Left lung (tissue), 10 donors: Measurements from ENCODE around the gene ABCC1. TPM values are rescaled to one million over a fixed set of nuclear protein-coding genes. Genes with fewer than 3 reads are reported as not detected.

Source experiments
- ATAC-seq: fragments of 200-7000 bp; cut with Tn5 transposase; one replicate; pipeline ENCODE4 v1.9.1; 2020; ENCODE audit warnings: moderate library complexity
- DNase-seq, 4 donors: peaks; one replicate each; pipeline ENCODE4 v3.0.0-alpha.2; 2013 to 2020
- H3K27ac ChIP-seq, 2 donors: fragments of 200-600 bp; sonication (generic) in 1 of 2; one replicate each; pipeline versions ENCODE4 v1.5.0 to v1.8.0; 2020 to 2021
- H3K27me3 ChIP-seq, 2 donors: fragments of 200-600 bp; sonication (generic) in 1 of 2; one replicate each; pipeline versions ENCODE4 v1.5.0 to v1.8.0; 2020 to 2021
- H3K36me3 ChIP-seq, 2 donors: fragments of 200-600 bp; sonication (generic) in 1 of 2; one replicate each; pipeline versions ENCODE4 v1.5.0 to v1.8.0; 2020 to 2021
- H3K4me1 ChIP-seq, 2 donors: fragments of 200-600 bp; one replicate each; pipeline ENCODE4 v1.8.0; 2021
- H3K4me3 ChIP-seq, 2 donors: fragments of 200-600 bp; sonication (generic) in 1 of 2; one replicate each; pipeline versions ENCODE4 v1.5.0 to v1.8.0; 2020 to 2021; ENCODE audit warnings: mild to moderate bottlenecking in 1 of 2
- H3K9me3 ChIP-seq, 2 donors: fragments of 200-600 bp; sonication (generic) in 1 of 2; one replicate each; pipeline versions ENCODE4 v1.5.0 to v1.8.0; 2020 to 2021
- CTCF ChIP-seq, 2 donors: fragments of 200-600 bp; sonication (generic) in 1 of 2; IDR thresholded peaks; one replicate each; pipeline versions ENCODE4 v1.5.0 to v1.8.0; 2021; ENCODE audit warnings: antibody characterized with exemption in 2 of 2
- intact Hi-C, 2 donors: fragments of 100-400 bp; cut with DNase I; formaldehyde crosslinking; loops; one replicate each; pipeline versions ENCODE4 v1.11.2 to v1.14.2; 2022
- polyA plus RNA-seq, 6 donors: library from polyadenylated mRNA; unstranded; fragments of 120-200 nt; gene quantifications; one replicate each; pipeline ENCODE4 v1.2.1, GENCODE V29; 2013; ENCODE audit not compliant: insufficient read length in 6 of 6
- total RNA-seq, 2 donors: library from RNA; stranded (reverse); fragmentation: NEBNext Ultra II Directional; extraction: Animal tissue kit (Norgen Biotek cat#: 25700); gene quantifications; one replicate each; pipeline ENCODE4 v1.2.1, GENCODE V29; 2021
- donor health status: DM: no; HTN: yes; CAD: no.
- donor health status: DM: no; HTN: no; CAD: no.

Gene ABCC1
- total and polyA plus RNA-seq, 8 donors = 29.3 to 44.6 (median 31.7) TPM

DNA sequence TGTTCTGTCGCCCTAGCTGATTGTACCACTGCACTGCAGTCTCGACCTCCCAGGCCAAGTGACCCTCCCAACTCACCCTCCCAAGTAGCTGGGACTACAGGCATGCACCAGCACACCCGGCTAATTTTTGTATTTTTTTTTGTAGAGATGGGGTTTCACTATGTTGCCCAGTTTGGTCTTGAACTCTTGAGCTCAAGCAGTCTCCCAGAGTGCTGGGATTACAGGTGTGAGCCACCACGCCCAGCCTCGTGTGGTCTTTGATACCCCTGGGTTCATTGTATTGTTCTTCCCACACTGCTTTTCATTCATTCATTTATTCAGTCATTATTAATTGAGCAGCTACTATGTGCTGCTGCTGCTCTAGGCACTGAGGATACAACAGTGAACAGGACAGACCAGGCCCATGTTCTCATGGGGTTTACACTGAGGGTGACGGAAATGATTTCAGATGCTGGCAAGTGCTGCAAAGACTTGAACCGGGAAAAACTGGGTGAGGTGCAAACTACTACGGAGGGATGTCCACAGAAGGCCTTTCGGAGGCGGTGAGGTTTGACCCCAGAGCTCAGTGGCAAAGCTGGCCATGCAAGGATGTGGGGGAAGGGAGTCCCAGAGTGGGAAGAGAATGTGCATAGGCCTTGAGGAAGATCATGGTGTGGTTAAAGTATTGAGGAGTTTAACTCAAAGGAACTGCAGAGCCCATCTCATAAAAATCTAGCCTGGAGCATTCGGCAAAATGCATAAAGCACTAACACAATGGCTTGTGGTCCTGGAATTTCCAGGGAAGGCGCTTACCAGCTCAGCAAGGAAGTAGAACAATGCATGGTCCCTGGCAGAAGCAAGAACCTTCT, 10.9 kb downstream of the ABCC1 start:
- ATAC-seq (no peak), DNase-seq (no peak)
- Histone ChIP-seq H3K9me3 (no peaks in the 10 kb centered on the region), H3K27ac (peak overlapping the region in 1 of 2 donors; percentile 60), H3K4me3 (no peak overlapping the region), H3K36me3 (no peaks in the 10 kb centered on the region), H3K27me3 (no peaks in the 10 kb centered on the region), H3K4me1 (peaks cover 0 to 50% of the 10 kb centered on the region in 2 donors)
- no peak for TF ChIP-seq CTCF (IDR thresholded peaks at IDR 0.05)
- intact Hi-C loops = no loop called here

DNA sequence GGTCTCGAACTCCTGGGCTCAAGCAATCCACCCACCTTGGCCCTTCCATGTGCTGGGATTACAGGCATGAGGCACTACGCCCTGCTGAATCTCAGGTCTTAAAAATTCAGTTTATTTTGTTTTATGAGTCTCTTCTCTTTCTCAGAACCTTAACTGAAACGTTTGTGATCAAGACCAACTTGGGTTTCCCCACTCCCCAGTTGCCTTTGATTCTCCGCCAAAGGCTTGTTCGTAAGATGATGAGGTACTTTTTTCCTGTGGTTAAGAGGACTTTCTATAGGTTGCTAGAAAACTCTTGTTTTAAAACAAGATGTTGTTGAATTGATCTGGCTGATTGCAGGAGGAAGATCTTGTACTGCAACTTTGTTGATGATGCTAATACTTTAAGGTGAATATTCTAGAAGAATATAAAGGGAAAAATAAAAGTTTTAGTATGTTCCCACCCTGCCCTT, 11.7 kb downstream of the ABCC1 start:
- Histone ChIP-seq H3K27me3 (no peaks in the 10 kb centered on the region), H3K4me3 (no peak overlapping the region), H3K27ac (peak overlapping the region; percentile 21 to 60), H3K4me1 (peaks cover 0 to 51% of the 10 kb centered on the region in 2 donors), H3K36me3 (no peaks in the 10 kb centered on the region), H3K9me3 (no peaks in the 10 kb centered on the region)
- DNase-seq = peak in 1 of 4 donors; percentile 29
- no peak for TF ChIP-seq CTCF (IDR thresholded peaks at IDR 0.05)
- intact Hi-C loops = no loop called here
- ATAC-seq = no peak

GRCh38 chr16:15961571-15962090, 12.2 kb downstream of the ABCC1 start:
- no peaks in the 10 kb centered on the region for H3K9me3 ChIP-seq
- no peaks in the 10 kb centered on the region for H3K27me3 ChIP-seq
- intact Hi-C loops = no loop called here
- H3K27ac ChIP-seq = peak overlapping the region; percentile 21 to 60
- no peak for TF ChIP-seq CTCF (IDR thresholded peaks at IDR 0.05)
- ATAC-seq = no peak
- H3K4me1 ChIP-seq = peaks cover 1 to 56% of the 10 kb centered on the region in 2 donors
- no peaks in the 10 kb centered on the region for H3K36me3 ChIP-seq
- DNase-seq = no peak
- H3K4me3 ChIP-seq = no peak overlapping the region

DNA sequence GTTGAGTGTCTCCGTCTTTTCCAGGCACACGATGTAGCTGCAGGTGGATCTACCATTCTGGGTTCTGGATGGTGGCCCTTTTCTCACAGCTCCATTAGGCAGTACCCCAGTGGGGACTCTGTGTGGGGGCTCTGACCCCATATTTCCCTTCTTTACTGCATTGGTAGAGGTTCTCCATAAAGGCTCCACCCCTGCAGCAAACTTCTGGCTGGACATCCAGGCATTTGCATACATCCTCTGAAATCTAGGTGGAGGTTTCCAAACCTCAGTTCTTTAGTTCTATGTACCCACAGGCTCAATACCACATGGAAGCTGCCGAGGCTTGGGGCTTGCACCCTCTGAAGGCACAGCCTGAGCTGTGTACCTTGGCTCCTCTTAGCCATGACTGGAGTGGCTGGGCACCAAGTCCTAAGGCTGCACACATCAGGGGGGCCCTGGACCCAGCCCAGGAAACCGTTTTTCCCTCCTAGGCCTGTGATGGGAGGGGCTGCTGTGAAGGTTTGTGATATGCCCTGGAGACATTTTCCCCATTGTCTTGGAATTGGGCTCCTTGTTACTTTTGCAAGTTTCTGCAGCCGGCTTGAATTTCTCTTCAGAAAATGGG, 14.0 kb downstream of the ABCC1 start:
- TF ChIP-seq CTCF (IDR thresholded peaks at IDR 0.05) = no peak
- intact Hi-C loops = no loop called here
- no peaks in the 10 kb centered on the region for H3K36me3 ChIP-seq
- H3K27ac ChIP-seq = no peak overlapping the region
- H3K4me1 ChIP-seq = peaks cover 8 to 61% of the 10 kb centered on the region in 2 donors
- ATAC-seq = no peak
- H3K4me3 ChIP-seq = no peak overlapping the region
- no peak for DNase-seq
- no peaks in the 10 kb centered on the region for H3K27me3 ChIP-seq
- no peaks in the 10 kb centered on the region for H3K9me3 ChIP-seq

GRCh38 chr16:15966420-15966819, 17.0 kb downstream of the ABCC1 start:
- Histone ChIP-seq H3K36me3 (no peaks in the 10 kb centered on the region), H3K9me3 (peaks cover 0 to 3% of the 10 kb centered on the region in 2 donors), H3K27ac (peak overlapping the region in 1 of 2 donors; percentile 13), H3K27me3 (no peaks in the 10 kb centered on the region), H3K4me1 (peaks cover 8 to 39% of the 10 kb centered on the region in 2 donors), H3K4me3 (no peak overlapping the region)
- TF ChIP-seq CTCF (IDR thresholded peaks at IDR 0.05) = no peak
- ATAC-seq (no peak), DNase-seq (no peak)
- intact Hi-C loops = no loop called here
